CD4-positive, alpha-beta T cell treated with Interleukin-1 beta for 1 hour (primary cell): ENCODE measurements around the gene F2R.
A peak's percentile ranks its signal among the peaks of the same experiment; 100 is the strongest.
"Not testable (repeated sequence)": the region's sequence is repeated elsewhere in the genome, so short reads cannot be mapped to it uniquely, and the experiment has no call there.

ENCODE experiments used
- DNase-seq, 2 donors: peaks; one replicate each; pipeline ENCODE4 v3.0.0-alpha.2; 2020 to 2022

The F2R gene

DNA sequence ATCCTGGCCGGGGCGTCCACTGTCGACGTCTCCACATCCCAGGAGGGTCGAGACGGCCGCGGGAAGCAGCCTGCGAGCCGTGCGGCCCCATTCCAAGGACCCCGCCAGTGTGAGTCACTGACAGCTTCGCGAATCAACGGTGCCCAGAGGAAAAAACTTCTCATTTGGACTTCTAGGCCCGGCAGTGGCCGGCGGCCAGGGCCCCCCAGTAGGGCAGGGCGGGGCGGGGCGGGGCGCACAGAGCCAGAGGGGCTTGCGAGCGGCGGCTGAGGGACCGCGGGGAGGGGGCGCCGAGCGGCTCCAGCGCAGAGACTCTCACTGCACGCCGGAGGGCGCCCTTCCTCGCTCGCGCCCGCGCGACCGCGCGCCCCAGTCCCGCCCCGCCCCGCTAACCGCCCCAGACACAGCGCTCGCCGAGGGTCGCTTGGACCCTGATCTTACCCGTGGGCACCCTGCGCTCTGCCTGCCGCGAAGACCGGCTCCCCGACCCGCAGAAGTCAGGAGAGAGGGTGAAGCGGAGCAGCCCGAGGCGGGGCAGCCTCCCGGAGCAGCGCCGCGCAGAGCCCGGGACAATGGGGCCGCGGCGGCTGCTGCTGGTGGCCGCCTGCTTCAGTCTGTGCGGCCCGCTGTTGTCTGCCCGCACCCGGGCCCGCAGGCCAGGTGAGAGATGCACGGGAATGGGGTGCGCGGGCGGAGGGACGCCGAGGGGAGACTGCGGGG is at the start of gene F2R:
TSS of gene F2R (plus strand) at position 391 of the 720 bp plus-strand sequence. CDS start at position 573, 182 bp downstream.
- peak; percentile 60 to 68 for DNase-seq

DNA sequence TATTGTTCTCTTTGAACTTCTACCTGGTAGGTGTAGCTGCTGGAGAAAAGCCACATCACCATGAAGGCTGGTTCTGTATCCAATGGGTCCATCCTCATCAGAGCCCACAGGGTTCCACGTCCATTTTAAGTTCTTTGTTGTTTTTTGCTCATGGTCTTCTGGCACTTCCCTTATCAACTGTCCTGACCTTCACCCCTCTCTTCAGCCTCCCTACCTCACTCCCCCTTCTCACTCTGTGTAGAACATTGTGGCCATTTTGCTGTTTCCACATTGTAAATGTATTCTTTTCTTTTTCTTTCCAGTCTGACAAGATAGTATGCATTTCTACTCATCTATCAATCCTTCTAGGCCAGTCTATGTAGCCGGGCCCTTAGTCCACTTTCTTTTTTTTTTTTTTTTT is 48.4 kb upstream of the F2R start:
- no peak for DNase-seq

DNA sequence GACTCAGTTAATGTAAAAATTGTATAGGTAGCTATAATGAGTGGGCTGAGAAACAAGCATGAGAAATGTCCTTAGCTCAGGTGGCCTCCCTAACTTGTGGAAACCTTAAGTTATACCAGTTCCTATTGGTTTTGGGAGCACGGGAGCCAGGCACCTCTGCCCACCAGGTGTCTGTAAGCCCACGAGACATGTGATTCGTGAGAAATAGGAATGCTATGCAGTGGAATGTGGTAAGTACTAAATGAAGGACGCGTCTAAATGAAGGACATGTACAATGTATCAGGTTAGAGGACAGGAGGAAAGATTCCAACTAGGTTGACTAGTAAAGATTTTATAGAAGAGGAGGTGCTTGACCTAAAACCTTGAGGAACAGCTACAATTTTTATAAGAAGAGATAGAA is 46.7 kb upstream of the F2R start:
- no peak for DNase-seq

DNA sequence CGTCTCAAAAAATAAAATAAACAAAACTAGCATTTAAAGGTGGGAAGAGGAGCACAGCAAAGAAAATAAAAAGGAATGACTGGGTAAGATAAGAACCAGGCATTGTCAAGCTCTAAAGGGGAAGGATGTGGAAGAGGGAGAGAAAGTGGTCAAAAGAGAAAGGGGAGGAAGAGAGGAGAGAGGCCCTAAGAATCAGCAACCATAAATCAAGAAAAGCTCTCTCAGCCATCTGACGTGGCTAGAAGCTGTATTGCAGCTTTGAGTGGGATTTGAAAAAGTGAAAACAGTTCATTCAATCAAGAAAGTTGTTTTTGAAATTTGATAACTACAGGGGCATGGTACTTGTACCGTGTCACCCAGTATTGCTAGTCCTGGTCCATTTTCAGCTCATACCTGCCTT is 45.4 kb upstream of the F2R start:
- no peak for DNase-seq

- no peak for DNase-seq
Observed at GRCh38 chr5:76672242-76672641, 43.7 kb upstream of the F2R start.

GRCh38 chr5:76673125-76673524 is 42.8 kb upstream of the F2R start:
- DNase-seq, result no peak

- no peak for DNase-seq
Observed at GRCh38 chr5:76674330-76675066, 41.4 kb upstream of the F2R start.

- no peak for DNase-seq
Observed at GRCh38 chr5:76675364-76675763, 40.6 kb upstream of the F2R start.

DNA sequence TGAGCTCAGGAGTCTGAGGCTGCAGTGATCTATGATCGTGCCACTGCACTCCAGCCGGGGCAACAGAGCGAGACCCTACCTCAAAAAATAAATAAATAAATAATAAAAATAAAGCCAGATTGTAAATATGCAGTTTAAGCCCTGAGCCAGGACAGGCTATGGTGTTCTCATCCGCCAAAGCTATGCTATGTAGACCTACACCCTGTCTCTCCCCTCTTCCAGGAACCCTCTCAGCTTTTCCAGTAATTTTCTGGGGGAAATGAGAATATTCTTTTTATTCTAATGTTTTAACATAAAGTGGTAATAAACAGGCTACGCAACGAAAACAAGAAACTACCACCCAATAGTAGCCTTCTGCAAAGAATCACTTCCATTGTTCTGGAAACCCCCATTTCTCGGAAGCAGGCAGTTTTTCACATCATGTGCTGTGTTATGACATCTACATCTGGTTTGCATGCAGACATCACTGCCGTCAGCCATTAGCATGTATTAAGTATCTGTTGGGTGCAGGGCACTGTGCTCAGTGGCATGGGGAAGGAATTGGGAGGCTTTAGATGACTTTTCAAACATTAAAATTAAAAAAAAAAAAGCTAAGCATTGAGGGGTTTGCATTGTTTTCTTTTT is 38.0 kb upstream of the F2R start:
- DNase-seq, result no peak

- no peak for DNase-seq
Observed at GRCh38 chr5:76679231-76679630, 36.7 kb upstream of the F2R start.

GRCh38 chr5:76680826-76681225 is 35.1 kb upstream of the F2R start:
- DNase-seq, result not testable (repeated sequence)

- DNase-seq, result no peak
Observed at GRCh38 chr5:76681287-76681686, 34.6 kb upstream of the F2R start.

- DNase-seq, result no peak
Observed at GRCh38 chr5:76682387-76682786, 33.5 kb upstream of the F2R start.

DNA sequence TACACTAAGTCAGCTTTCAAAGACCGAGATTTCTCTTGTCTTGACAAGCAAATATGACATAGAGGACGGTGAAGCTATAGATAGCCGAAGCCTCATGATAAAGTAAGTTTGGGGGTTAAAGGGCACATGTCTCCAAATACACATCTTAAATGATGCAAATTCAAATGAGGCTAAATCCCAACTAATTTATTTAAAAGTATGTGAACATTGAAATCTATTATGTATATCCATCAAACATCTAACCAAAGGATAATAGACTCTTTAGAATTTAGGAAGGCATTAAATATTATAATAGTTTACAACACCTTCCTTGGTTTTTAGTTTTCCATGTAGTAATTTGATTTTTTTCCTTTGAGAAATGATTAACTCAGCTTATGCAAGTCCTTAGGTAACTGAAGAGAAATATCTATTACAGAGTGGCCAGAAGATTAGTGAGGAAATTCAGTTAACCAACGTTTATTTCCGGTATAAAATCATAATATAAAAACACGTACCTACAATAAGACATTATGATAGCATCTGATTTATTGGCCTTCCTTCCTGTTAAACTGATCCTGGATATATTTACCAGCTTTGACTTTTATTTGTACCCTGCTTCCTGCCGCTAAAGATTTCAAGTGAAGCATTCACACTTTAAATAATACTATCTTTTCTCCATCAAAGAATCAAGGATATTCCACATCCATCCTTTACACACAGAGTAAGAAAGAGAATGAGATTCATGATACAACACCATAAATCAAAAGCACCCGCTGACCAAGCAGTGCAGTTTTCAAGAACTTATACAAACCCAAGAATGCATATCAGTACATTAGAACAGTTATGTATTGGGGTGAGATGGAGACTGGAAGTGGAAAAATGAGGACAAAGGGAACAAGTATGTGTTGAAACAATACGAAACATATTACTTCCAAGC is 31.9 kb upstream of the F2R start:
- DNase-seq, result no peak

DNA sequence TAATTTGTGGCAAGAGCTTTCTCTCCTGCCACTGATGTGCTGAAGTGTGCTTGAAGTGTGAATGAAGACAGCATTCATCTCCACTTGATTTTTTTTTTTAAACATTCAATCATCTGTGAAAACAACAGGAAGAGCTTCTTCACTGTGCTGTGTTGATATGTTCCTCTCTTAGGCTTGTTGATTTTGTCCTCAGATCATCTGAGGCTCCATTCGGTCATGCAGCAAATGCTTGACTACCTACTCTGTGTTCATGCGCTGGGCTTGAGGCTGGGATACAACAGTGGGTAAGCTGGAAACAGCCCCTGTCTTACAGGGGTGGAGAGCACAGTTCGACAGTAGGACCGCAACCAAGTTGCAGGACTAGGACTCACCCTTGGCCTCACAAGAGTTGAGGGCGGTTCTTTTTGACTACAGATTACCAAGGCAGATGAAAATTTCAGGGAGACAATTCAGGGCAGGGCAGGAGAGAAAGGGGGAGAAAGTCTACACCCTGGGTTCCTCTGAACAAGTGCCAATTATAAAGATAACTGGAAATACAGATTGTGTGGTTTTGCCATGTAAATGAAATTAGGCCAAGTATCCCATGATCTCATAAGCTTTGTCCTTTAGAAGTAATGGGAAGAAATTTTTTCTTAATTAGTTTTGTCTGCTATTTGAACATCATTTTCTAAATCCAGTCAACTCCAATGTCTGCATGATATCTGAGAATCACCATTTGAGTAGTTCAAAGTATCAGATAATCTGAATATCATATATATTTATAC is 31.0 kb upstream of the F2R start:
- no peak for DNase-seq

GRCh38 chr5:76685704-76686103 is 30.2 kb upstream of the F2R start:
- no peak for DNase-seq

DNA sequence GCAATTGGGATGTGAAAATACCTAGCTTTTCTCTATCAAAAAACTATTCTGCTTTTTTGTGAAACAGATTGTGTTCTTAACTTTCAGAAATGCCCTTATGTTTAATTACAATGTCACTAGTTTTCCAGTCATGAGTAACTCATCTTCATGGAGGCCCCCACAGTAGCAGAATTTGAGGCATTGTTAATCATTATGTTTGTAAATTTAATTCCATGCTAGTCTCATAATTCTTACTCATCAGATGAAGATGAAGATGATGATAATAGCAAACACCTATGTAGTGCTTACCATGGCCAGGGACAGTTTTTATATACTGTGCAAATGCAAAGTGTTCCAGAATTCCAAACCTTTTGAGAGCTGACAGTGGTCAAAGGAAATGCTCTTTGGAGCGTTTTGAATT is 27.7 kb upstream of the F2R start:
- no peak for DNase-seq

DNA sequence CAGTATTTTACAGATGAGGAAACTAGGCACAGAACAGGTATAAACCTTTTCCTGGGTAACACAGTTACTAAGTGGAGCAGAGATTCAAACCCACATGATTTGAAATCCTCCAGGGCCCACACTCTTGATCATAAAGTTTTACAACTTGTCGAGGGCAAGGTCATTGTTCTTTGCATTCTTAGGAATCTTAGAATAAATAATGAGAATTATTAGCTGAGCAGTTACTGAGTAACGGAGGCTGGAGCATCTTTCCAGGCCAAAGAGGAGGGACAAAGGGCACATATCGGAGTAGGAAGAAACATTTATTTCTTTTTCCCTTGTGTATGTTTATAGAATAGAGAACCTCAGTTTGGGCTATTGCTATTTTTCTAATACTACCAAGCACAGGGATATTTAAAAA is 27.1 kb upstream of the F2R start:
- DNase-seq, result no peak

DNA sequence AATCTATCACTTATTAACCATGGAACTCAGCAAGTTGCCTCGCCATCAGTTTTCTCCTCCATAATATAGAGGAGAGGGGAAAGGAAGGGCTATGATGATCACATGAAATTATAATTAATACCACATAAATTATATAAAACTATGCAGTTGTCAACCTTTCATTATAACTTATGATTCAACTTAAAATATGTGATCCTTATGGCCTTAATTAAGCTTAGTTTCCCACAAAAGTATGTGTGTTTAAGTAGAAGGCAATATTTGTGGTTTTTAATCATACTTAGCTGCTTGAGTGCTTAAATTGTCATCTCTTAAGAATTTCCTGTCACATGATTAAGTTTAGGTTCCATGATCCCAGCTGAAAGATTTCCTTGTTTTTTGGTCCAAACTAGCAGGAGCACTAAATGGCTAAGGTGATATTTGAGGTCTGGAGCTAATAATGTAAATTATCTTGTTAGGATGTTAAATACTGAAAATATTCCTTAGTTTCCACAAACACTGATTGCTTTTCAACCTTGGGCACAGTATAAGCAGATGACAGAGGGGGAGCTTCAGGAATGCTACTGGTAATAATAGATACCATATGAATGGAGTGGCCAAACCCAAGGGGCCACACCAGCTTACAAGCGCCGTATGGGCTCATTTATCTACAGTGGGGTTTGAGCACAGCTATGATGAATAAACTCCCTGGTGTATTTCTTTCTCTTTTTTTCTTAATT is 26.4 kb upstream of the F2R start:
- no peak for DNase-seq

GRCh38 chr5:76690037-76690679 is 25.8 kb upstream of the F2R start:
- no peak for DNase-seq
